Activated CD8-positive, alpha-beta memory T cell treated with anti-CD3 and anti-CD28 coated beads, Interleukin-2, amount 50 U/mL, for 24 hours (primary cell): Measurements from ENCODE around the gene CEP43.

Experiments
- DNase-seq: peaks from one replicate; pipeline ENCODE4 v3.0.0-alpha.2; 2020; ENCODE audit errors: extremely low read depth

Gene CEP43

DNA sequence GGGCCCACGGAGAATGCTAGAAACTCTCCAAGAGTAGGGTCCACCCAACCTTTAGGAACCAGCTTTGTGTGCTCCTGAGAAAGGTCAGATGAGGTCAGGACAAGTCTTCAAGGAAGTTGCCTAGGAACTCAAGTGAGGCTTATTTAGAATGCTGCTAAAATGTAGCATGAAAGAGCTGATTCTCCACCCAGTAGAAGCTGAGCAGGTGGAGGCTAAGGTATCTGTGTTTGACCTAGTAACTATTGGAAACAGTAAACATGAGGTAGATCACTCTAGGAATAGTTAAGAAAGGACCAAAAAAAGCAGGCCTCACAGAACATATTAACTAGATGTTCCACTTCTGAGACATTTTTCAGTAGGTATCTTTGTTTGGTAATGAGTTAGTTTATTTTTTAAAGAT lies 13.9 kb downstream of the CEP43 start:
- DNase-seq, result no peak

GRCh38 chr6:167013946-167014345 lies 14.7 kb downstream of the CEP43 start:
- no peak for DNase-seq

DNA sequence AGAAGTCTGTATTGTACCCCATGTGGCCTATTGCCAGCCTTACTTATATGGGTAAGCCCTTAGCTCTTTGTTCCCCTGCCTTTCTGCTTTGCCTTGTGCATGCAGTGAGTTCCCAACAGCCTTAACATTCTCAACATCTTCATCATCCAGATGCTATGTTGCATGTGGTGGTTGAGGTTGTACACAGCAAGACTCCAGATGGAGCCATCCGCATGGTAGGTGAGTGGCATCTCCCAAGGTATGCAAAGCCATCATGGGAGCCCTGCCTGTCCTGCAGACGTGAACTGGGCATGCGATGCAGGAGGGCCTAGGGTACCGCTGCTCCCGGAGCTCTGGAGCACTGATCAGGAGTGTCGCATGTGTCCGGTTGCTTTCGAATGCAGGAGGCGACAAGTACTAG lies 16.1 kb downstream of the CEP43 start:
- no peak for DNase-seq

GRCh38 chr6:167020206-167020605 lies 21.0 kb downstream of the CEP43 start:
- DNase-seq, result no peak

DNA sequence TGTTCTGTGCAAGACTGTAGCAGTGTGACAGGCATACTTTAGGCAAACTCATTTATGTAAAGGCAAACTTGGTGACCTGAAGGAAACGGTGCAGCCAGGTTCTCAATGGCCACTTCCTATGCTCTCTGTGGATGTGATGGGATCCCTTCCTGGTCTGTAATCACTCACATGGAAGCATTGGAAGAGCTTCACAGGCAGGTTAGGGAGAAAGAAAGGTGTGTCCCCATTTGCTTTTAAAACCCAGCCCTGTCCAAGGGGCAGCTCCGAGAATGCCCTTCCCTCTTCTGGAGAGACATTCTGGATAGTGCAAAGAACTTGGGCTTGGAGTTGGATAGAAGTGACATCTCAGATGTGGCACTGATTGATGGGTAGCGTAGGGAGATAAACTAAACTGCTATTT lies 28.1 kb downstream of the CEP43 start:
- no peak for DNase-seq

- no peak for DNase-seq
Observed at GRCh38 chr6:167027772-167028171, 28.6 kb downstream of the CEP43 start.

- DNase-seq, result no peak
Observed at GRCh38 chr6:167030222-167031072, 31.2 kb downstream of the CEP43 start.

GRCh38 chr6:167031082-167031709 lies 32.0 kb downstream of the CEP43 start:
- DNase-seq, result no peak

- DNase-seq, result no peak
Observed at GRCh38 chr6:167034056-167034455, 34.9 kb downstream of the CEP43 start.

GRCh38 chr6:167037762-167038161 lies 38.6 kb downstream of the CEP43 start:
- no peak for DNase-seq

DNA sequence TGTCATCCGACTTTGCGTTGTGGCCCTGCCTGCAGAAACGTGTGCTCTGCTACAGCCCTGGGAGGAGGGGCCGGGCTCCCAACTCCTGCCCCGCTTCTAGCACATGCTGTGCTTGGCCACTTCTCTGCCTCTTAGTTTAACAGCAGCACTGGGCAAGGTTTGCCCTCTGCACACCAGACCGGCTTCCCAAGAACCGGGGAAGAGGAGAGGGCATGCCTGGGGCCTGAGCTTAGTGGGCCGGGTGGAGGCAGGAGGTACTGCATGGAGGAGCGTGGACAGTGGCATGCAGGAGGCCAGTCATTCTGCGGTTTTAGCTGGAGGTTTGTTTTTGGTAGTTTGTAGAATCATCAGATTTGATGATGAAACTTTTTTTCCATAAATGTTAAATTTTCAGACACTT lies 45.5 kb downstream of the CEP43 start:
- DNase-seq, result no peak

DNA sequence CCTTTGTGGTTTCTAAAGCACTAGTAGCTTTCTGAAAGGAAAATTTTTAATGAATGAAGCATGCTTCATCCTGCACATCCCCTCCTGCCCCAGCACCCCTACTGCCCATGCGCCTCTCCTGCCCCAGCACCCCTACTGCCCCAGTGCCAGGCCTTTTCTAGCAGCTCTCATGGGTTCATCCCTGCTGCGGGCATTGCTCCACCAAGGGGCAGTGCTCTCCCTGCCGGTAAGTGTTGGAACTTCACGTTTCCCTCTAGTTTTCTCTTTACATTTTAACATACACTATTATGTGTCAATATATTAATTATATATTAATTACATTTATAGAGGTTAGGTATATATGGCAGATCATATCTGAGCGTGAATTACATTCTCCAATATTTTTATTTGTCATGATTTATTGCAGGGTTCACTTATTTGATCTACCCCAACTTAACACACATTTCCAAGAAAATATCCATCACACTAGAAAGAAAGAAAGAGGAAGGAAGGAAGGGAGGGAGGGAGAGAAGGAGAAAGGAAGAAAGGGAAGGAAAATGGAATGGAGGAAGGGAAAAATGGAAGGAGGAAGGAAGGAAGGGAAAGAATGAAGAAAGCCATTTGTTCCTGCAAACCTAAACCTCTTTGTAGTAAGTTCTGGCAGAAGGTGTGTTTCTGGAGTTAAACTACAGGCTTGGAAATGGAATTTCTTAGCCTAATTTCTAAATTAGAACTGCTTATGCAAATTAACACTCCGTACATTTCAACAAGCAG lies 46.8 kb downstream of the CEP43 start:
- no peak for DNase-seq

GRCh38 chr6:167046861-167047495 lies 47.8 kb downstream of the CEP43 start:
- no peak for DNase-seq

GRCh38 chr6:167047554-167047953 lies 48.4 kb downstream of the CEP43 start:
- peak; percentile 19 for DNase-seq
